GM12878 (cell line): ENCODE data around the gene RGS6. TPM values are rescaled to one million over a fixed set of nuclear protein-coding genes. Genes with fewer than 3 reads are reported as not detected.

Experiments
- ATF7 ChIP-seq: fragments of 450-650 bp; IDR thresholded peaks from 2 replicates; pipeline ENCODE4 v1.6.1; 2016; ENCODE audit warnings: low read depth, mild to moderate bottlenecking
- BCL3 ChIP-seq: IDR thresholded peaks from 2 replicates; pipeline ENCODE4 v1.6.1; 2011; ENCODE audit warnings: borderline replicate concordance, low read depth, mild to moderate bottlenecking, moderate library complexity, low read length; ENCODE audit not compliant: insufficient read depth, poor library complexity, severe bottlenecking
- BHLHE40 ChIP-seq, 2 experiments: fragments of 450-650 bp in 1 of 2; IDR thresholded peaks; 2 replicates each; pipeline ENCODE4 v1.6.1; 2011 to 2017; ENCODE audit warnings: low read depth in 2 of 2, borderline replicate concordance in 1 of 2, improper control_type of control experiment in 1 of 2, low read length in 1 of 2, mild to moderate bottlenecking in 1 of 2
- CHD1 ChIP-seq: IDR thresholded peaks from 2 replicates; pipeline ENCODE4 v1.6.1; 2012; ENCODE audit warnings: low read depth, low read length, improper control_type of control experiment
- E2F8 ChIP-seq: fragments of 450-650 bp; IDR thresholded peaks from 2 replicates; pipeline ENCODE4 v1.6.1; 2018; ENCODE audit warnings: mild to moderate bottlenecking, low read depth, moderate library complexity; ENCODE audit not compliant: partially characterized antibody
- EP300 ChIP-seq, 2 experiments: fragments of 150-350 bp in 1 of 2; IDR thresholded peaks; 2 replicates each; pipeline ENCODE4 v1.6.1; 2011 to 2012; ENCODE audit warnings: low read depth in 2 of 2, low read length in 2 of 2, borderline replicate concordance in 1 of 2, improper control_type of control experiment in 1 of 2, inconsistent platforms in 1 of 2; ENCODE audit not compliant: control insufficient read depth in 1 of 2
- ETV6 ChIP-seq, 2 experiments: fragments of 450-650 bp in 1 of 2; IDR thresholded peaks in 1 of 2; conservative IDR thresholded peaks in 1 of 2; 2 replicates each; pipeline ENCODE4 v1.6.1; 2014; ENCODE audit warnings: antibody characterized with exemption in 1 of 2, borderline replicate concordance in 1 of 2, low read depth in 1 of 2, mild to moderate bottlenecking in 1 of 2, moderate library complexity in 1 of 2
- IKZF2 ChIP-seq, 2 experiments: fragments of 450-650 bp; IDR thresholded peaks; 2 replicates each; pipeline ENCODE4 v1.6.1; 2017; ENCODE audit warnings: mild to moderate bottlenecking in 2 of 2, moderate library complexity in 2 of 2
- IRF4 ChIP-seq: IDR thresholded peaks from 2 replicates; pipeline ENCODE4 v1.6.1; 2011; ENCODE audit warnings: low read depth, low read length
- KDM1A ChIP-seq: fragments of 200-600 bp; sonication (generic); IDR thresholded peaks from 2 replicates; pipeline ENCODE4 v1.6.1; 2016; ENCODE audit warnings: borderline replicate concordance
- MTA2 ChIP-seq: fragments of 450-650 bp; IDR thresholded peaks from 2 replicates; pipeline ENCODE4 v1.6.1; 2016; ENCODE audit warnings: low read depth, mild to moderate bottlenecking, moderate library complexity
- MTA3 ChIP-seq: IDR thresholded peaks from 2 replicates; pipeline ENCODE4 v1.6.1; 2012; ENCODE audit warnings: low read length, inconsistent platforms, borderline replicate concordance
- MYC ChIP-seq: IDR thresholded peaks from 2 replicates; pipeline ENCODE4 v1.6.1; 2011; ENCODE audit warnings: mild to moderate bottlenecking, low read length, moderate library complexity, inconsistent platforms; ENCODE audit not compliant: insufficient read depth, insufficient replicate concordance, insufficient read length, severe bottlenecking
- NFIC ChIP-seq: IDR thresholded peaks from 2 replicates; pipeline ENCODE4 v1.6.1; 2012; ENCODE audit warnings: low read depth, mild to moderate bottlenecking, inconsistent platforms, low read length, moderate library complexity
- NFYB ChIP-seq: IDR thresholded peaks from 2 replicates; pipeline ENCODE4 v1.6.1; 2011; ENCODE audit warnings: low read depth, mild to moderate bottlenecking, low read length, improper control_type of control experiment, moderate library complexity; ENCODE audit not compliant: insufficient read depth
- RAD21 ChIP-seq: IDR thresholded peaks from 2 replicates; pipeline ENCODE4 v1.6.1; 2011; ENCODE audit warnings: mild to moderate bottlenecking, low read depth, low read length, moderate library complexity; ENCODE audit not compliant: insufficient read depth
- RAD51 ChIP-seq: fragments of 450-650 bp; IDR thresholded peaks from 2 replicates; pipeline ENCODE4 v1.6.1; 2016; ENCODE audit warnings: moderate library complexity, mild to moderate bottlenecking, inconsistent platforms
- RELB ChIP-seq: fragments of 450-650 bp; IDR thresholded peaks from 2 replicates; pipeline ENCODE4 v1.6.1; 2017; ENCODE audit warnings: low read depth, mild to moderate bottlenecking, moderate library complexity
- SMAD5 ChIP-seq: IDR thresholded peaks from 2 replicates; pipeline ENCODE4 v1.6.1; 2016; ENCODE audit warnings: antibody characterized with exemption, low read depth
- SPI1 ChIP-seq: IDR thresholded peaks from 2 replicates; pipeline ENCODE4 v1.6.1; 2011; ENCODE audit warnings: low read depth, mild to moderate bottlenecking, low read length, moderate library complexity, borderline replicate concordance; ENCODE audit not compliant: insufficient read depth
- TARDBP ChIP-seq: IDR thresholded peaks from 2 replicates; pipeline ENCODE4 v1.6.1; 2016; ENCODE audit warnings: borderline replicate concordance
- ZNF24 ChIP-seq: fragments of 450-650 bp; IDR thresholded peaks from 2 replicates; pipeline ENCODE4 v1.6.1; 2017; ENCODE audit warnings: antibody characterized with exemption, mild to moderate bottlenecking
- ZNF384 ChIP-seq: IDR thresholded peaks from 2 replicates; pipeline ENCODE4 v1.6.1; 2012; ENCODE audit warnings: low read depth, mild to moderate bottlenecking, low read length, improper control_type of control experiment, borderline replicate concordance
- polyA plus RNA-seq, 11 experiments: library from polyadenylated mRNA; depleted of rRNA in 4 of 11; unstranded in 6 of 11; stranded (reverse) in 5 of 11; fragments of >200 nt; fragmentation: Nextera tagmentation in 4 of 11; fragmentation: Illumina TruSeq in 1 of 11; extraction: Ambion mirVana in 4 of 11; extraction: Trizol in 1 of 11; gene quantifications; 1 replicate in 1 of 11; 2 replicates in 10 of 11; pipeline versions ENCODE4 v1.2.1 to v1.2.3, GENCODE V29; 2011 to 2016; ENCODE audit warnings: inconsistent platforms in 2 of 11, missing spikeins in 2 of 11, low read depth in 1 of 11
- total RNA-seq, 4 experiments: library from RNA; depleted of rRNA in 3 of 4; stranded (reverse); fragments of >200 nt in 3 of 4; fragmentation: Illumina TruSeq in 1 of 4; extraction: Trizol in 1 of 4; gene quantifications; 2 replicates each; pipeline versions ENCODE4 v1.2.1 to v1.2.3, GENCODE V29; 2013 to 2021

RGS6 gene
- total and polyA plus RNA-seq, 10 of the 15 experiments (the other 5 are each of a cell fraction or from before 2014, with no cell fraction given), result 3.9 to 18.1 (median 12.4) TPM

- peak; percentile 25 for TF ChIP-seq BCL3
- TF ChIP-seq BHLHE40 (IDR thresholded peaks at IDR 0.05; ENCODE audit: borderline replicate concordance in 1 of 2, low read depth in 2 of 2, low read length in 1 of 2), result peak; percentile 45 to 47; a peak in 2 of 4 replicates
- TF ChIP-seq NFYB, result no peak
- TF ChIP-seq MTA2, result peak; percentile 61
- TF ChIP-seq TARDBP, result no peak
- TF ChIP-seq EP300 (IDR thresholded peaks at IDR 0.05; ENCODE audit: borderline replicate concordance in 1 of 2, control insufficient read depth in 1 of 2, low read depth in 2 of 2, low read length in 2 of 2), result peak in 1 of 2 experiments; percentile 35; a peak in 2 of 4 replicates
- TF ChIP-seq SMAD5, result no peak
- peak in 1 of 2 experiments; percentile 71; a peak in 2 of 4 replicates for TF ChIP-seq ETV6 (conservative IDR thresholded peaks at IDR 0.05 in 1 of 2, IDR thresholded peaks at IDR 0.05 in 1 of 2; ENCODE audit: borderline replicate concordance in 1 of 2, low read depth in 1 of 2)
- peak; percentile 87 for TF ChIP-seq MTA3
- TF ChIP-seq ATF7, result peak; percentile 34; the same call in 1 of the 2 replicates
- TF ChIP-seq E2F8, result no peak
- peak; percentile 67 to 83 for TF ChIP-seq IKZF2 (IDR thresholded peaks at IDR 0.05)
- TF ChIP-seq RELB, result peak; percentile 78
- peak; percentile 65; the same call in 1 of the 2 replicates for TF ChIP-seq IRF4
- no peak for TF ChIP-seq MYC
- no peak for TF ChIP-seq KDM1A
- TF ChIP-seq SPI1, result peak; percentile 83
- TF ChIP-seq RAD51, result peak; percentile 26; the same call in 1 of the 2 replicates
- no peak for TF ChIP-seq ZNF384
- TF ChIP-seq NFIC, result peak; percentile 85
- TF ChIP-seq RAD21, result peak; percentile 21; the same call in 1 of the 2 replicates
- TF ChIP-seq CHD1, result no peak
- no peak for TF ChIP-seq ZNF24
Measured at GRCh38 chr14:72094844-72095582, 162.8 kb downstream of the RGS6 start (continued).
